ENCODE data around the gene DTNB.

DNA sequence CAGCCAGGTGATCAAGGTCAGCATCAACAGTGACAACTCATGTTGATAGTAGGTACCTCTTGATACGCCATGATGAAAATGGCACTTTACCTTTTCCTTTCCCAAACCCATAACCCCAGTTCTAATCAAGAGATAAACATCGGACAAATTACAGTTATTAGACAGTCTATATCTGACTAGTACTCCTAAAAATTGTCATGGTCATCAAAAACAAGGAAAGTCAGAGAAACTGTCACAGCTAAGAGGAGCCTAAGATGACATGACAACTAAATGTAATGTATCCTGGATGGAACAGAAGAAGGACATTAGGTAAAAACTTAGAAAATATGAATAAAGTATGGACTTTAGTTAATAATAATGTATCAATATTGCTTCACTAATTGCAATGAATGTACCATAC, 234.6 kb downstream of the DTNB start:
- TF ChIP-seq, protein P1, sequence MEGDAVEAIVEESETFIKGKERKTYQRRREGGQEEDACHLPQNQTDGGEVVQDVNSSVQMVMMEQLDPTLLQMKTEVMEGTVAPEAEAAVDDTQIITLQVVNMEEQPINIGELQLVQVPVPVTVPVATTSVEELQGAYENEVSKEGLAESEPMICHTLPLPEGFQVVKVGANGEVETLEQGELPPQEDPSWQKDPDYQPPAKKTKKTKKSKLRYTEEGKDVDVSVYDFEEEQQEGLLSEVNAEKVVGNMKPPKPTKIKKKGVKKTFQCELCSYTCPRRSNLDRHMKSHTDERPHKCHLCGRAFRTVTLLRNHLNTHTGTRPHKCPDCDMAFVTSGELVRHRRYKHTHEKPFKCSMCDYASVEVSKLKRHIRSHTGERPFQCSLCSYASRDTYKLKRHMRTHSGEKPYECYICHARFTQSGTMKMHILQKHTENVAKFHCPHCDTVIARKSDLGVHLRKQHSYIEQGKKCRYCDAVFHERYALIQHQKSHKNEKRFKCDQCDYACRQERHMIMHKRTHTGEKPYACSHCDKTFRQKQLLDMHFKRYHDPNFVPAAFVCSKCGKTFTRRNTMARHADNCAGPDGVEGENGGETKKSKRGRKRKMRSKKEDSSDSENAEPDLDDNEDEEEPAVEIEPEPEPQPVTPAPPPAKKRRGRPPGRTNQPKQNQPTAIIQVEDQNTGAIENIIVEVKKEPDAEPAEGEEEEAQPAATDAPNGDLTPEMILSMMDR (conservative IDR thresholded peaks at IDR 0.05), result no peak
- TF ChIP-seq EZH2 (IDR thresholded peaks at IDR 0.05; ENCODE audit: low read depth), result no peak

Data from PC-9 (cell line).